H1 (cell line): ENCODE measurements around the gene NEUROD1. TPM values are rescaled to one million over a fixed set of nuclear protein-coding genes. Genes with fewer than 3 reads are reported as not detected.

Experiments used
- TBP ChIP-seq: IDR thresholded peaks from 2 replicates; pipeline ENCODE4 v1.6.1; 2011; ENCODE audit warnings: low read depth, low read length, improper control_type of control experiment
- polyA plus RNA-seq, 7 experiments: library from polyadenylated mRNA; depleted of rRNA in 3 of 7; stranded (reverse) in 5 of 7; unstranded in 2 of 7; fragments of >200 nt in 5 of 7; fragments of 200-250 nt in 2 of 7; gene quantifications; 1 replicate in 5 of 7; 2 replicates in 1 of 7; 4 replicates in 1 of 7; pipeline versions ENCODE4 v1.2.1 to v1.2.3, GENCODE V29; 2011 to 2013; ENCODE audit warnings: missing spikeins in 2 of 7, mixed read lengths in 2 of 7
- total RNA-seq: library from RNA; stranded (reverse); fragmentation: NEBNext Ultra II Directional; extraction: Animal tissue kit (Norgen Biotek cat#: 25700); gene quantifications from 2 replicates; pipeline ENCODE4 v1.2.1, GENCODE V29; 2021

NEUROD1 gene
- total and polyA plus RNA-seq, 2 of the 8 experiments (the other 6 are each of a cell fraction or from before 2014, with no cell fraction given), result 0.08 TPM; not detected in 1

DNA sequence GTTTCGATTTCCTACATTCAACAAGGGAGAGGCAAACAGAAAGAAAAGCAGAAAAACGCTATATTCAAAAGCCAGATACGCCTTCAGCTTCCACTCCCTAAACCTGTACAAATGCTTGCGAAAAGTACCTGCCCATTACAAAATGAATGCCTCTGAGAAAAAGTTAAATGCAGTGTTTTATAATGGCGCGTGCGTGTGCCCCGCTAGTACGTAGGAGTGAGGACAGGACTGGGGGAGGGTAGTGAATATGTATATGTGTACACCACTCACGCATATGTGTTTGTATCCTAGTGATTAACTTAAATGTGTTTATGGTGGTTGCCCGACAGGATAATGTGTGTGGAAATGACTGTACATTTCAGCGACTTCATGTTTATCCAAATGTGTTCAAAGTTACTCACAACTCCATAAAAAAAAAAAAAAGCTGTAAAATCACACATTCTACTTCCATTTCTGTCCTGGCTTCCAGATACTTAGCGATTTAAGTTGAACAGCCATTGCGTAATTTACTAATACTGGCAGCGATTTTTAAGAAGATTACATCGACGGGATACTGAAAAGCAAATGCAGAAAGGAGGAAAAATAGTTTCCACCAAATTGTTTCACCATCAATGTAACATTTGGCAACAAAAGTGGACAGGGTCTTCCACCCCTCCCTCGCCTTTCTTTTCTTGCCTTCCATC is 1.3 kb downstream of the NEUROD1 start (continued):
- no peak for TF ChIP-seq TBP
- TF ChIP-seq, all 59 proteins: peak for 3
